DND-41 (cell line): Measurements from ENCODE around the gene LCN15.

ENCODE experiments used
- ATAC-seq: fragments of 200-7000 bp; cut with Tn5 transposase; 3 replicates; pipeline ENCODE4 v1.9.1; 2021; ENCODE audit warnings: low read depth; ENCODE audit not compliant: insufficient read depth
- DNase-seq: peaks from one replicate; pipeline ENCODE4 v3.0.0-alpha.2; 2020
- H2AFZ ChIP-seq: 2 replicates; pipeline ENCODE4 v1.6.0; 2012; ENCODE audit warnings: low read depth, low read length
- H3K27ac ChIP-seq: 2 replicates; pipeline ENCODE4 v1.5.1; 2012; ENCODE audit warnings: low read length, inconsistent platforms
- H3K27me3 ChIP-seq: fragments of 200-600 bp; sonication (generic); 2 replicates; pipeline ENCODE4 v1.6.0; 2012; ENCODE audit warnings: low read length, mild to moderate bottlenecking, inconsistent platforms; ENCODE audit not compliant: insufficient read depth, poor library complexity
- H3K36me3 ChIP-seq: 2 replicates; pipeline ENCODE4 v1.5.1; 2012; ENCODE audit warnings: low read length, inconsistent platforms; ENCODE audit not compliant: insufficient read depth
- H3K4me1 ChIP-seq: 2 replicates; pipeline ENCODE4 v1.5.1; 2012; ENCODE audit warnings: mild to moderate bottlenecking, low read length; ENCODE audit not compliant: insufficient read depth
- H3K4me2 ChIP-seq: 2 replicates; pipeline ENCODE4 v1.6.0; 2012; ENCODE audit warnings: mild to moderate bottlenecking, moderate library complexity, low read length, inconsistent platforms; ENCODE audit not compliant: insufficient read depth
- H3K4me3 ChIP-seq, 2 experiments: fragments of 200-600 bp in 1 of 2; shearing (Covaris generic) in 1 of 2; 2 replicates each; pipeline ENCODE4 v1.5.1; 2012 to 2016; ENCODE audit warnings: inconsistent platforms in 2 of 2, low read length in 2 of 2, mild to moderate bottlenecking in 2 of 2, low read depth in 1 of 2, moderate library complexity in 1 of 2
- H3K79me2 ChIP-seq: 2 replicates; pipeline ENCODE4 v1.6.0; 2012; ENCODE audit warnings: low read length, inconsistent platforms; ENCODE audit not compliant: insufficient read depth
- H3K9ac ChIP-seq: 2 replicates; pipeline ENCODE4 v1.6.0; 2012; ENCODE audit warnings: low read depth, mild to moderate bottlenecking, inconsistent platforms, low read length, moderate library complexity
- H3K9me3 ChIP-seq: 2 replicates; pipeline ENCODE4 v1.5.1; 2012; ENCODE audit warnings: low read length, moderate library complexity, mild to moderate bottlenecking, inconsistent platforms; ENCODE audit not compliant: insufficient read depth, severe bottlenecking
- H4K20me1 ChIP-seq: 2 replicates; pipeline ENCODE4 v1.6.0; 2012; ENCODE audit warnings: low read length; ENCODE audit not compliant: insufficient read depth
- EZH2 ChIP-seq: IDR thresholded peaks from 3 replicates; pipeline ENCODE4 v1.6.1; 2012; ENCODE audit warnings: borderline replicate concordance, low read depth, mild to moderate bottlenecking, moderate library complexity, low read length, inconsistent platforms; ENCODE audit not compliant: severe bottlenecking
- TF ChIP-seq, protein P1 (sequence below): IDR thresholded peaks from 2 replicates; pipeline ENCODE4 v1.5.1; 2012; ENCODE audit warnings: borderline replicate concordance, low read length, moderate library complexity, mild to moderate bottlenecking; ENCODE audit not compliant: poor library complexity, severe bottlenecking; ENCODE audit errors: extremely low read depth

Gene LCN15

DNA sequence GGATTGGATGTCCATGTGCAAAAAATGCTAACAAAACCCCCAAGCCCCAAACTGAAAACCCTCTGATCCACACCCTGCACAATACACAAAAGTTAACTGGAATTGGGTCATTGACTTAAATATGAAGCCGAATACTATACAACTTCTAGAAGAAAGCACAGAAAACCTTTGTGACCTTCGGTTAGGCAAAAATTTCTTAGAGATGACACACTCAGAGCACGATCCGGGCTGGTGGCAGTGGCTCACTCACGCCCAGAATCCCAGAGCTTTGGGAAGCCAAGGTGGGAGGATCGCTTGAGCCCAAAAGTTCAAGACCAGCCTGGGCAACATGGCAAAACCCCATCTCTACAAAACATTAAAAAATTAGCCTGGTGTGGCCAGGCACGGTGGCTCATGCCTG, 53.8 kb downstream of the LCN15 start:
- Histone ChIP-seq H3K4me3 (no peak overlapping the region), H3K79me2 (no peaks in the 10 kb centered on the region), H2AFZ (no peak overlapping the region), H3K27ac (no peak overlapping the region), H3K27me3 (peaks cover 6% of the 10 kb centered on the region), H3K9me3 (no peaks in the 10 kb centered on the region), H3K4me1 (no peaks in the 10 kb centered on the region), H3K4me2 (no peak overlapping the region), H3K9ac (no peak overlapping the region), H4K20me1 (no peaks in the 10 kb centered on the region), H3K36me3 (no peaks in the 10 kb centered on the region)
- DNase-seq = no peak
- ATAC-seq = no peak
- TF ChIP-seq EZH2 = no peak
- TF ChIP-seq, protein P1, sequence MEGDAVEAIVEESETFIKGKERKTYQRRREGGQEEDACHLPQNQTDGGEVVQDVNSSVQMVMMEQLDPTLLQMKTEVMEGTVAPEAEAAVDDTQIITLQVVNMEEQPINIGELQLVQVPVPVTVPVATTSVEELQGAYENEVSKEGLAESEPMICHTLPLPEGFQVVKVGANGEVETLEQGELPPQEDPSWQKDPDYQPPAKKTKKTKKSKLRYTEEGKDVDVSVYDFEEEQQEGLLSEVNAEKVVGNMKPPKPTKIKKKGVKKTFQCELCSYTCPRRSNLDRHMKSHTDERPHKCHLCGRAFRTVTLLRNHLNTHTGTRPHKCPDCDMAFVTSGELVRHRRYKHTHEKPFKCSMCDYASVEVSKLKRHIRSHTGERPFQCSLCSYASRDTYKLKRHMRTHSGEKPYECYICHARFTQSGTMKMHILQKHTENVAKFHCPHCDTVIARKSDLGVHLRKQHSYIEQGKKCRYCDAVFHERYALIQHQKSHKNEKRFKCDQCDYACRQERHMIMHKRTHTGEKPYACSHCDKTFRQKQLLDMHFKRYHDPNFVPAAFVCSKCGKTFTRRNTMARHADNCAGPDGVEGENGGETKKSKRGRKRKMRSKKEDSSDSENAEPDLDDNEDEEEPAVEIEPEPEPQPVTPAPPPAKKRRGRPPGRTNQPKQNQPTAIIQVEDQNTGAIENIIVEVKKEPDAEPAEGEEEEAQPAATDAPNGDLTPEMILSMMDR = no peak
